Keratinocyte (primary cell): ENCODE measurements around the gene ERBB4. TPM values are rescaled to one million over a fixed set of nuclear protein-coding genes. Genes with fewer than 3 reads are reported as not detected.

Source experiments
- DNase-seq: peaks from one replicate; pipeline ENCODE4 v3.0.0-alpha.2; 2011; ENCODE audit warnings: low read depth, missing footprints, low spot score
- FAIRE-seq: peaks from 2 replicates; lab custom pipeline; 2011; peaks lifted over from hg19 to GRCh38; lab: Jason Lieb, UNC
- H2AFZ ChIP-seq: 2 replicates; pipeline ENCODE4 v1.6.0; 2012; ENCODE audit warnings: low read length, control low read depth, inconsistent platforms; ENCODE audit not compliant: control insufficient read depth
- H3K27ac ChIP-seq: 2 replicates; pipeline ENCODE4 v1.5.1; 2011; ENCODE audit warnings: low read length; ENCODE audit not compliant: control insufficient read depth, insufficient read depth
- H3K27me3 ChIP-seq: 3 replicates; pipeline ENCODE4 v1.6.0; 2011; ENCODE audit warnings: low read length; ENCODE audit not compliant: control insufficient read depth, insufficient read depth; ENCODE audit errors: extremely low read depth
- H3K36me3 ChIP-seq, 2 experiments: 2 replicates in 1 of 2; 3 replicates in 1 of 2; pipeline ENCODE4 v1.5.1; 2011; ENCODE audit warnings: low read length in 2 of 2, mild to moderate bottlenecking in 1 of 2; ENCODE audit not compliant: control insufficient read depth in 2 of 2, insufficient read depth in 2 of 2; ENCODE audit errors: extremely low read depth in 1 of 2
- H3K4me1 ChIP-seq: 3 replicates; pipeline ENCODE4 v1.5.1; 2011; ENCODE audit warnings: low read length; ENCODE audit not compliant: control insufficient read depth, insufficient read depth; ENCODE audit errors: extremely low read depth
- H3K4me2 ChIP-seq: 3 replicates; pipeline ENCODE4 v1.6.0; 2011; ENCODE audit warnings: low read depth, low read length; ENCODE audit not compliant: control insufficient read depth, insufficient read depth; ENCODE audit errors: extremely low read depth
- H3K4me3 ChIP-seq, 3 experiments: fragments of 200-600 bp in 1 of 3; sonication (generic) in 1 of 3; 2 replicates in 2 of 3; 3 replicates in 1 of 3; pipeline ENCODE4 v1.5.1; 2011 to 2016; ENCODE audit warnings: low read length in 3 of 3, mild to moderate bottlenecking in 3 of 3, control low read depth in 2 of 3, inconsistent platforms in 1 of 3, low read depth in 1 of 3, mixed read lengths in 1 of 3, mixed run types in 1 of 3, moderate library complexity in 1 of 3; ENCODE audit not compliant: control insufficient read depth in 2 of 3, insufficient read depth in 2 of 3; ENCODE audit errors: extremely low read depth in 1 of 3
- H3K79me2 ChIP-seq: 2 replicates; pipeline ENCODE4 v1.6.0; 2012; ENCODE audit warnings: low read length; ENCODE audit not compliant: control insufficient read depth, insufficient read depth
- H3K9ac ChIP-seq: 3 replicates; pipeline ENCODE4 v1.6.0; 2011; ENCODE audit warnings: low read length; ENCODE audit not compliant: control insufficient read depth, insufficient read depth; ENCODE audit errors: extremely low read depth
- H3K9me1 ChIP-seq: 3 replicates; pipeline ENCODE4 v1.6.0; 2011; ENCODE audit warnings: low read length; ENCODE audit not compliant: control insufficient read depth, insufficient read depth; ENCODE audit errors: extremely low read depth
- H3K9me3 ChIP-seq: 2 replicates; pipeline ENCODE4 v1.5.1; 2012; ENCODE audit warnings: low read depth, low read length; ENCODE audit not compliant: control insufficient read depth
- H4K20me1 ChIP-seq: 3 replicates; pipeline ENCODE4 v1.6.0; 2011; ENCODE audit warnings: low read length; ENCODE audit not compliant: control insufficient read depth, insufficient read depth; ENCODE audit errors: extremely low read depth
- CTCF ChIP-seq, 3 experiments: IDR thresholded peaks in 1 of 3; conservative IDR thresholded peaks in 1 of 3; optimal IDR thresholded peaks in 1 of 3; 2 replicates in 2 of 3; 3 replicates in 1 of 3; pipeline versions ENCODE3 to v1.5.1; 2011; ENCODE audit warnings: low read length in 3 of 3, mild to moderate bottlenecking in 3 of 3, moderate library complexity in 2 of 3, control low read depth in 1 of 3, inconsistent platforms in 1 of 3; ENCODE audit not compliant: insufficient read depth in 2 of 3; ENCODE audit errors: extremely low read depth in 1 of 3
- EZH2 ChIP-seq: IDR thresholded peaks from one replicate; pipeline ENCODE4 v1.6.1; 2012; ENCODE audit warnings: inconsistent platforms, mild to moderate bottlenecking, low read length, moderate library complexity
- dilution Hi-C: fragments of 300-500 bp; cut with MboI; formaldehyde crosslinking; loops from one replicate; pipeline ENCODE4 v1.7.0; 2020; ENCODE audit warnings: low sequenced_read_pairs; ENCODE audit not compliant: extremely low pct_ligation_motif_present
- polyA plus RNA-seq, 5 experiments: library from polyadenylated mRNA; depleted of rRNA in 3 of 5; stranded (reverse) in 3 of 5; stranded (forward) in 1 of 5; unstranded in 1 of 5; fragments of >200 nt; gene quantifications; 1 replicate in 1 of 5; 2 replicates in 3 of 5; 3 replicates in 1 of 5; pipeline versions ENCODE4 v1.2.1 to v1.2.3, GENCODE V29; 2011 to 2012; ENCODE audit warnings: missing spikeins in 2 of 5, low read depth in 1 of 5, low replicate concordance in 1 of 5

ERBB4 gene
- polyA plus RNA-seq, 1 donor (not counting 4 experiments of a cell fraction or from before 2014, with no cell fraction given), result 0.01 TPM

DNA sequence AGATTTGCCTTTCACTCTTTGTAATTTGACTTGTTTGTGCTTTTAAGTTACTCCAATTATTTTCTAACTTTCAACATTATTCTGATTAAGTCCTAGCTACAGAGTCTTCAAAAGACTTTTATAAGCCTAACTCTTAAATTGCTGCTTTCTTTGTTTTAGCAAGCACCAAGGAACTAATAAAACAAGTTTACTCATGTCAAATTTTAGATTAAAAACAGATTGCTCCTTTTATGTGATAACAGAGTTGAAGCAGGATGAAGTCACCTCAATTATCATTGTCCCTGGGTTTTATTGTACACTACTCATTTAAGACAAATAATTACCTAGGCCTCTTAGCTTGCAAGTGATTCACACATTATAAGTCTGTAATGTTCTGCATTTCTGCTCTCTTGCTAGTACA lies 678.4 kb downstream of the ERBB4 start:
- Histone ChIP-seq H2AFZ (no peak overlapping the region), H3K27ac (no peak overlapping the region), H3K79me2 (no peaks in the 10 kb centered on the region), H4K20me1 (no peaks in the 10 kb centered on the region), H3K9me3 (no peaks in the 10 kb centered on the region), H3K4me1 (no peaks in the 10 kb centered on the region), H3K4me3 (no peak overlapping the region), H3K27me3 (no peaks in the 10 kb centered on the region), H3K9me1 (no peaks in the 10 kb centered on the region), H3K9ac (no peak overlapping the region), H3K36me3 (no peaks in the 10 kb centered on the region), H3K4me2 (no peak overlapping the region)
- TF ChIP-seq CTCF (optimal IDR thresholded peaks at IDR 0.05 in 1 of 3, IDR thresholded peaks at IDR 0.05 in 1 of 3, conservative IDR thresholded peaks at IDR 0.05 in 1 of 3; ENCODE audit: extremely low read depth in 1 of 3, insufficient read depth in 2 of 3, low read length in 3 of 3) (no peak), EZH2 (no peak)
- dilution Hi-C loops, result no loop called here
- FAIRE-seq, result no peak
- no peak for DNase-seq

DNA sequence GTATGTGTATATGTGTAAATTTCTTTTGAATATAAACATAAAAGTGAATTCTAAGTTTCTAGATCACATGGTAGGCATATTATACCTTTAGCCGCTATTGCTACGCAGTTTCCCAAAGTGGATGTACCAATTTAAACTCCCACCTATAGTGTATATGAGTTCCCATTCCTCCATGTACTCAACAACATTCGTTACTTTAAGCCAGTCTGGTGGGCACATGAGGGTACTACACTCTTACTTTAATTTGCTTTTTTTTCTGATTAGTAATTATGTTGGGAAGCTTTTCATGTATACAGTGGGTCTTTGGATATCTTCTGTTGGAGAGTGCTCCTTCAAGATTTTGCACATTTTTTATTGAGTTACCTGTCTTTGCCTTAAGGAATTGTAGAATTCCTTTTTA lies 683.8 kb downstream of the ERBB4 start:
- Histone ChIP-seq H3K9me1 (no peaks in the 10 kb centered on the region), H3K4me3 (no peak overlapping the region), H4K20me1 (no peaks in the 10 kb centered on the region), H2AFZ (no peak overlapping the region), H3K4me1 (no peaks in the 10 kb centered on the region), H3K9me3 (no peaks in the 10 kb centered on the region), H3K9ac (no peak overlapping the region), H3K27ac (no peak overlapping the region), H3K27me3 (no peaks in the 10 kb centered on the region), H3K4me2 (no peak overlapping the region), H3K36me3 (no peaks in the 10 kb centered on the region), H3K79me2 (no peaks in the 10 kb centered on the region)
- FAIRE-seq (no peak), DNase-seq (no peak)
- dilution Hi-C loops, result no loop called here
- TF ChIP-seq EZH2, result no peak
- TF ChIP-seq CTCF (optimal IDR thresholded peaks at IDR 0.05 in 1 of 3, IDR thresholded peaks at IDR 0.05 in 1 of 3, conservative IDR thresholded peaks at IDR 0.05 in 1 of 3; ENCODE audit: extremely low read depth in 1 of 3, insufficient read depth in 2 of 3, low read length in 3 of 3), result peak in 1 of 3 experiments; percentile 3
